HG02798 (cell line): ENCODE data around the gene TRIM6.
"Not testable (repeated sequence)": the region's sequence is repeated elsewhere in the genome, so short reads cannot be mapped to it uniquely, and the experiment has no call there.

Source experiments
- ATAC-seq: cut with Tn5 transposase; IDR thresholded peaks from one replicate; pipeline ENCODE4 v1.9.1; 2021; ENCODE audit warnings: mild to moderate bottlenecking; ENCODE audit not compliant: unreplicated experiment, poor library complexity

The TRIM6 gene

GRCh38 chr11:5596607-5597201 lies at the start of gene TRIM6:
TSS of gene TRIM6 (plus strand) at chr11:5596637. CDS start at chr11:5596898, 261 bp downstream.
- peak; percentile 52 for ATAC-seq

GRCh38 chr11:5547982-5548381 lies 48.5 kb upstream of the TRIM6 start:
- ATAC-seq: peak; percentile 64

- ATAC-seq: no peak
Measured at GRCh38 chr11:5548440-5548839, 48.0 kb upstream of the TRIM6 start, which contains the start of gene OR52H1. TSS of gene OR52H1 (minus strand) at chr11:5548540. CDS start at chr11:5545505, 3,035 bp downstream.

GRCh38 chr11:5550440-5551095 lies 45.9 kb upstream of the TRIM6 start:
- peak; percentile 70 for ATAC-seq

- no peak for ATAC-seq
Measured at GRCh38 chr11:5553343-5553742, 43.1 kb upstream of the TRIM6 start.

- no peak for ATAC-seq
Measured at GRCh38 chr11:5556596-5557188, 39.7 kb upstream of the TRIM6 start.

GRCh38 chr11:5557751-5558150 lies 38.7 kb upstream of the TRIM6 start:
- ATAC-seq: no peak

- no peak for ATAC-seq
Measured at GRCh38 chr11:5564259-5565019, 32.0 kb upstream of the TRIM6 start.

GRCh38 chr11:5574654-5575053 lies 21.8 kb upstream of the TRIM6 start:
- no peak for ATAC-seq

- ATAC-seq: no peak
Measured at GRCh38 chr11:5575152-5575551, 21.3 kb upstream of the TRIM6 start.

GRCh38 chr11:5577101-5577500 lies 19.3 kb upstream of the TRIM6 start:
- ATAC-seq: no peak

GRCh38 chr11:5580577-5580976 lies 15.9 kb upstream of the TRIM6 start, which contains the start of gene OR52B6:
TSS of gene OR52B6 (plus strand) at chr11:5580877. CDS start at chr11:5580877, 0 bp downstream.
- ATAC-seq: no peak

GRCh38 chr11:5581014-5581413 lies 15.4 kb upstream of the TRIM6 start:
- no peak for ATAC-seq

GRCh38 chr11:5584458-5584857 lies 12.0 kb upstream of the TRIM6 start:
- ATAC-seq: not testable (repeated sequence)

GRCh38 chr11:5589906-5590305 lies 6.5 kb upstream of the TRIM6 start:
- not testable (repeated sequence) for ATAC-seq

GRCh38 chr11:5591613-5592012 lies 4.8 kb upstream of the TRIM6 start:
- no peak for ATAC-seq

GRCh38 chr11:5592615-5593014 lies 3.8 kb upstream of the TRIM6 start:
- no peak for ATAC-seq

GRCh38 chr11:5593146-5593545 lies 3.3 kb upstream of the TRIM6 start:
- no peak for ATAC-seq

GRCh38 chr11:5597953-5598352 lies 1.5 kb downstream of the TRIM6 start:
- no peak for ATAC-seq

GRCh38 chr11:5600374-5600851 lies 4.0 kb downstream of the TRIM6 start:
- ATAC-seq: peak; percentile 92

GRCh38 chr11:5602791-5603190 lies 6.4 kb downstream of the TRIM6 start:
- not testable (repeated sequence) for ATAC-seq
